ENCODE data around the gene FBN2. TPM values are rescaled to one million over a fixed set of nuclear protein-coding genes. Genes with fewer than 3 reads are reported as not detected.

FBN2 gene
- total and polyA plus RNA-seq, 2 of the 4 experiments (the other 2 are of a cell fraction) = 26.7 to 69.0 TPM

DNA sequence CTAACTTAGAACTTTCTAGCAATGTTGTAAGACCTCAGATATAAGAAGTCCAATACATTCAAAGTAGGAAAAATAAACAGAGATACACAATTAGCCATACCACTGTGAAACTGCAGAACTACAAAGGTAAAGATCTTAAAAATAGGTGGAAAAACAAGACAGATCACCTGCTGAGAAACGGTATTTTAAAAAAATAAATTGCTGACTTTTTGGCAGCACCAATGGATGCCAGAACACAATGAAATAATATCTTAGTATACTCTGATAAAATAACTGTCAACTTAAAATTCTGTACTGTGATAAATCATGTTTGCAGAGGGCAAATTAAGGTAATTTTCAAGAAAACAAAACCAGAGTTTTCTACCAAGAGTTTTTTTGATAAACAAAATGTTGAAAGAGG, 138.9 kb downstream of the FBN2 start:
- Histone ChIP-seq H4K5ac (ENCODE audit: low read depth, low read length) (no peak overlapping the region), H3K14ac (replicated peaks; ENCODE audit: low read depth, low read length) (no peak overlapping the region), H2BK15ac (ENCODE audit: low read depth, low read length) (no peak overlapping the region), H2BK120ac (ENCODE audit: low read depth, low read length) (no peak overlapping the region), H3K79me1 (ENCODE audit: low read depth in 1 of 2, low read length in 2 of 2) (peaks cover 0 to 5% of the 10 kb centered on the region in 2 experiments; a peak in 1 of 4 replicates), H3K36me3 (ENCODE audit: control insufficient read depth, insufficient read depth, low read length) (peaks cover 8% of the 10 kb centered on the region; the same call in 1 of the 2 replicates), H4K8ac (ENCODE audit: low read depth in 2 of 2, low read length in 2 of 2) (no peak overlapping the region), H3K23ac (ENCODE audit: low read depth, low read length) (no peak overlapping the region), H3K4me2 (ENCODE audit: low read depth, low read length) (no peak overlapping the region), H3K4ac (ENCODE audit: low read depth, low read length) (no peak overlapping the region), H3K4me3 (ENCODE audit: insufficient read depth, low read depth, low read length) (no peak overlapping the region), H2AK9ac (replicated peaks; ENCODE audit: low read depth, low read length, poor library complexity) (no peak overlapping the region), H2AK5ac (ENCODE audit: low read depth, low read length) (no peak overlapping the region), H3K4me1 (ENCODE audit: control insufficient read depth, insufficient read depth, low read length) (peaks cover 1% of the 10 kb centered on the region; the same call in 1 of the 2 replicates), H3K27me3 (ENCODE audit: control insufficient read depth, insufficient read depth, low read length) (no peaks in the 10 kb centered on the region), H2AFZ (replicated peaks; ENCODE audit: low read length, poor library complexity) (no peak overlapping the region), H2BK20ac (ENCODE audit: low read depth, low read length) (no peak overlapping the region), H4K91ac (ENCODE audit: insufficient read depth, low read depth, low read length) (no peak overlapping the region), H2BK5ac (ENCODE audit: low read depth, low read length, poor library complexity, severe bottlenecking) (no peak overlapping the region), H3K18ac (ENCODE audit: low read depth, low read length) (no peak overlapping the region), H3K9me3 (ENCODE audit: control insufficient read depth, insufficient read depth, low read length) (no peaks in the 10 kb centered on the region), H3K9ac (ENCODE audit: low read depth, low read length) (no peak overlapping the region), H3K27ac (ENCODE audit: insufficient read depth, low read length) (no peak overlapping the region), H3K9me1 (ENCODE audit: insufficient read depth, low read length) (peaks cover 8% of the 10 kb centered on the region), H3K56ac (ENCODE audit: extremely low read depth, insufficient read depth, low read length) (no peak overlapping the region), H4K20me1 (ENCODE audit: insufficient read depth, low read length) (no peaks in the 10 kb centered on the region)
- dilution Hi-C loops (cut with HindIII; ENCODE audit: low sequenced_read_pairs, unreplicated experiment) = no loop called here
- no TSS peak for BruUV-seq (replicated peaks)
- TF ChIP-seq CEBPB (IDR thresholded peaks at IDR 0.05; ENCODE audit: low read depth, low read length) (no peak), MAZ (IDR thresholded peaks at IDR 0.05; ENCODE audit: borderline replicate concordance, low read depth, low read length) (no peak), RCOR1 (IDR thresholded peaks at IDR 0.05; ENCODE audit: insufficient replicate concordance, low read length) (no peak), BHLHE40 (IDR thresholded peaks at IDR 0.05; ENCODE audit: low read depth, low read length) (no peak), FOS (IDR thresholded peaks at IDR 0.05; ENCODE audit: low read depth, low read length) (no peak)
- TF ChIP-seq, protein P1, sequence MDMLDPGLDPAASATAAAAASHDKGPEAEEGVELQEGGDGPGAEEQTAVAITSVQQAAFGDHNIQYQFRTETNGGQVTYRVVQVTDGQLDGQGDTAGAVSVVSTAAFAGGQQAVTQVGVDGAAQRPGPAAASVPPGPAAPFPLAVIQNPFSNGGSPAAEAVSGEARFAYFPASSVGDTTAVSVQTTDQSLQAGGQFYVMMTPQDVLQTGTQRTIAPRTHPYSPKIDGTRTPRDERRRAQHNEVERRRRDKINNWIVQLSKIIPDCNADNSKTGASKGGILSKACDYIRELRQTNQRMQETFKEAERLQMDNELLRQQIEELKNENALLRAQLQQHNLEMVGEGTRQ (IDR thresholded peaks at IDR 0.05; ENCODE audit: low read depth, low read length) = no peak
- in situ Hi-C loops (cut with MboI; ENCODE audit: low sequenced_read_pairs) = no loop called here
- ChIA-PET CTCF (no interaction called here), POLR2A (ENCODE audit: unreplicated experiment) (no interaction called here)
- no CpG with 5 or more reads among the region's 1 CpG for WGBS, 2 experiments (ENCODE audit: extremely low coverage in 2 of 2, insufficient read length in 1 of 2)
- intact Hi-C loops (cut with micrococcal nuclease) = no loop called here
- no peak for ATAC-seq (ENCODE audit: low read depth)
- DNase-seq = no peak
